ENCODE results near the gene LFNG.

The LFNG gene

GRCh38 chr7:2568521-2569223, 49.1 kb downstream of the LFNG start:
- in situ Hi-C loops (cut with MboI; ENCODE audit: low sequenced_read_pairs) = no loop called here

DNA sequence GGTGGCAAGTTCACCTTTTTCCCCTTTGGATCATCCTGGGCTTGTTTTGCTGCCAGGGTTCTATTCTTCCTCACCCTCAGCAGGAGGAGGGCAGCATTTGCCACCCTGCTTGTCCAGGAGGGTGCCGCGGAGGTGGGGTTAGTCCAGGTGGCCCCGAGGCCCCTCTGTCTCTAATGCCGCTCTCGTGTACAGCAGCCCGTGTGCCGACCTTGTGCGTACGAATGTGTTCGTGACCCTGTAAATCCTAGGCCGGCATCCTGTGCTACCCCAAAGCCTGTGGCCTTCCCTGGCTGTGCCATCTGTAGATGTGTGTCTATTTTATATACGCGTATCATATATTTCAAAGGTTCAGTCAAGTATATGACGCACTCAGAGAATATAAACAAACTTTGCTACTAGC, 49.8 kb downstream of the LFNG start:
- in situ Hi-C loops (cut with MboI; ENCODE audit: low sequenced_read_pairs) = no loop called here

DNA sequence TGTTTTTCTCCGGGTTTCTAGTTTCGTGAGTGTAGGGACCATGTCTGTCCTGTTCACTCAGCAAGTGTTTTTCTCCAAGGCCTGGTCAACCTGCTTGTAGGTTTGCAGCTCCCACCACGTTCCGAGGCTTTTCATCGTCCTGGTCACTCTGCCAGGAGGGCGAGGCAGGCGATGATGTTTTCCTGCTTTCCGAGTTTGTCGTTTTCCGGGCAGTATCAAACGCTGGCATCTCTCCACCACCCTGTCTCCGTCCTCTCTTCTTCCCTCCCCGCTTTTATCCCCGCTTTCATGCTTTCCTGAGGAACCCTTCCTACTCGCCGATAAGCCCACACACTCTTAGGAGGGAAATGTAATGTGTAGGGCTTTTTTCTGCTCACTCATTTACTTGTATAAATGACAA, 50.4 kb downstream of the LFNG start:
- in situ Hi-C loops (cut with MboI; ENCODE audit: low sequenced_read_pairs) = no loop called here

DNA sequence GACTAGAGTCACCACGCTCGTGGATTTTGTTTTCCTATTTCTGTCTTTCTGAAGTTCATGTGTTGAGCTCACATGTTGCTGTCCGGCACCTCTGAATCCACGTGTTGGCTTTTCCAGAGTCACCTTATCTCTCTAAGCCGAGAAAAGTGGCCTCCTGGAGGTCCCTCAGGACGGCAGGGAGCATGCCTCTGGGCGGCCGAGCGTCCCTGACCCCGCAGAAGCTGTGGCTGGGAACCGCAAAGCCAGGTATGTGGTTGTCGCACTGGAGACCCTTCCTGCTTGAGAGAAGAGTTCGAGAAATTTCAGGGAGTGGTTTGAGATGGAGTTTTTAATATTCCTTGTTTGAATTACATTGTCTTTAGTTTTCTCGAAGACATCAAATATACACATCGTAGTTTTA, 51.8 kb downstream of the LFNG start:
- in situ Hi-C loops (cut with MboI; ENCODE audit: low sequenced_read_pairs) = no loop called here

DNA sequence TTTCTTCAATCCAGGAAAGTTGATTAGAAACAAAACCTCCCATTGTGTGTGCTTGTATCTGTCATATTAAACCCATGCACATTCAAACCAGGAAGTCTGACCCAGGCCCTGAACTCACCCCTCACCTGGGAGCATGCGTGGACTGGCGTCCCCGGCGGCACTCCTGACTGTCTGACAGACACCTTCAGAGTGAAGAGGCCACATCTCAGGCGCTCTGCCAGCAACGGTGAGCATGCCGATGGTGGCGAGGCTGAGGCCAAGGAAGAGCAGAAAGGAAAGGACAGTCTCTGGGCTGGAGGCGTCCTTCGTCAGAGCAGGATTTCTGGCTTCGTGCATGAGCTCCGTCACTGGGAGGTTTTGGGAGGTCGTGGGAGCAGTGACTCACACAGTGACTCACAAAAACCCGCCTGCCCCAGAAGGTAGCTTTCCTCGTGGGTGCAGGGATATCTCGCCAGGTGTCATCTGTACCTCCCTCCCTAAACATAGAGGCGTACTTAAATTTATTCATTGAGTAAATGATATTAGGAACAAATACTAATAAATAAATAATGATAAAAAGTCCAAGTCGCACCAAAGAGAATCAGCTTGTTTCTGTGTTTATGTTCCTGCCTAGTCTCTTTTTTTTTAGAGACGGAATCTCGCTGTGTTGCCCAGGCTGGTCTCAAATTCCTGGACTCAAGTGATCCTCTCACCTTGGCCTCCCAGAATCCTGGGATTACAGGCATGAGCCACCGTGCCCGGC, 52.7 kb downstream of the LFNG start:
- in situ Hi-C loops (cut with MboI; ENCODE audit: low sequenced_read_pairs) = no loop called here

DNA sequence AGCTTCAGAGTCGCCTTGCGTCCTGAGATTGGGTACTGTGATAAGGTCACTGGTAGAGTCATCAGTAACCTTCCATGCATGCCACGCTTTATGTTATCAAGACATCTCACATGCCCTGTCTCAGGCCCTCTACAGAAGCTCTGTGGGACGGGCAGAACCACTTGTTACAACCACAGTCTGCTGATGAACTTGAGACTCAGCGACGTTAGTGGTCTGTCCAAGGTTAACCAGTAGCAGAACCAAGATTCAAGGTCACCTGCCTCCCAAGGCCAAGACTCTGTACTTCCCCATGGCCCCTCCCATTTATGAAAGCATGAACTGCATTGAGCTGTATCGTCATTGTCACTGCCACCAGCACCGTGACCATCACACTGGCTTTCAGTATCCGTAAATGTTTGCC, 54.2 kb downstream of the LFNG start:
- in situ Hi-C loops (cut with MboI; ENCODE audit: low sequenced_read_pairs) = no loop called here

DNA sequence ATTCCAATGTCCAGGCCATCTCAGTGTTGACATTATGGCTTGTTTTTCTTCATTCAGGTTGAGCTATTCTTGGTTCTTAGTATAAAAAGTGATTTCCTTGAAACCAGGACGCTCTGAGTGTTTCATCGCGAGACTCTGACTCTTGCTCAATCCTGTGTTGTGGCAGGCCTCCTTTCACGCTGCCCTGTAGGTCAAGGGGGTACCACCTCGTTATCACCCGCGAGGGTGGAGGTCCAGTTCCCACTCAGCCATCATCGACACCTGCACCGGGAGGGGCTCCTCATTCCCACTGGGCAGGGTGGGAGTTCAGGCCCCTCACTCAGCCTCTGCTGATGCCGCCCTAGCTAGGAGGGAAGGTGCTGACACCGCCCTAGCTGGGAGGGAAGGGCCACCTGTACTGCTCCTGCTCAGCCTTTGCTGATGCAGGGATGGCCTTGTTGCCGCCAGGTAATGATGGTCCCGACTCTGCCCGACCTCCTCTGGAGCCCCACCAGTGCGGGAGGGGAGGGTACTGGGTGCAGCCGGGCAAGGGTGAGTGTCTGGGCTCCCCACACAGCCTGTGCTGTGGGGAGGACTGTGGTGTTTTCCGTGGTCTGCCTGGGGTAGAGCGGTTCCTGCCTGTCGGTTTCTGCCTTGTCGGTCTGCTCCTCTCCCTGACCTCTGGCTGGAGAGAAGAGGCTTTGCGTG, 55.6 kb downstream of the LFNG start:
- in situ Hi-C loops (cut with MboI; ENCODE audit: low sequenced_read_pairs) = no loop called here

DNA sequence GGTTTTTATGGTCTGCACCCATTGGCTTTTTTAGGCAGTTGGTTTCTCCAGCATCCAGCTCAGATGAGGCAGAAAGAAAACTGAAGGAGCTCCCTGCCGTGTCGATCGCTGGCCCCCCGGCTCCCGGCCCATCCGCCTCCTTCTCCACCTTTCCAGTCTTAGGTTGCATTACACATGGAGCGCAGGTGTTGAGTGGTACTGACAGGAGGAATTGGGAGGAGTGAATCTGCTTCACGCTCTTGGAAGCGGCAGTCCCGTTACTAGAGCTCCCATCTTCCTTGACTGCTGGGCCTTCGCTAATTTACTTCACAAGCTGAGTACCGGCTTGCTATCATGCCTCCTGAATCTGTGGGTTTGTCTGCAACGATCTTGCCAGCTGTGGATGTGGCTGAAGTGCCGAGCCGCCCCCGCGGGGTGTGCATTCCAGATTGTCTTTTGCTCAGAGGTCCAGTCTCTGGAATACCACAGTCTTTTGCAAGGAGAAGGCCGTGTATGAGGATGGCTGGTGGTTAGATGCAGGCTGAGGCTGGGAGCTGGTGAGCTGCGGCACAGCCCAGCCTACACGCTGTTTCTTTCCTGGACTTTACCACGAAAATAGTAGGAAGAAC, 56.3 kb downstream of the LFNG start:
- in situ Hi-C loops (cut with MboI; ENCODE audit: low sequenced_read_pairs) = no loop called here

- in situ Hi-C loops (cut with MboI; ENCODE audit: low sequenced_read_pairs) = no loop called here
These were observed 57.3 kb downstream of the LFNG start for GRCh38 chr7:2576742-2577491.
